MM.1S (cell line): Measurements from ENCODE around the gene CREB5.

ENCODE experiments used
- EZH2 ChIP-seq: fragments of 300-600 bp; sonication (generic); optimal IDR thresholded peaks from 2 replicates; pipeline ENCODE3; 2017; ENCODE audit warnings: low read depth, mild to moderate bottlenecking, antibody characterized with exemption, low read length, mixed read lengths
- EZH2phosphoT487 ChIP-seq: fragments of 300-600 bp; sonication (generic); IDR thresholded peaks from 2 replicates; pipeline ENCODE4 v1.6.1; 2018; ENCODE audit warnings: antibody characterized with exemption, low read length
- TF ChIP-seq, protein P1 (sequence below): fragments of 300-600 bp; sonication (generic); IDR thresholded peaks from 2 replicates; pipeline ENCODE4 v1.5.1; 2016; ENCODE audit warnings: antibody characterized with exemption, low read length, mixed read lengths

- TF ChIP-seq, protein P1, sequence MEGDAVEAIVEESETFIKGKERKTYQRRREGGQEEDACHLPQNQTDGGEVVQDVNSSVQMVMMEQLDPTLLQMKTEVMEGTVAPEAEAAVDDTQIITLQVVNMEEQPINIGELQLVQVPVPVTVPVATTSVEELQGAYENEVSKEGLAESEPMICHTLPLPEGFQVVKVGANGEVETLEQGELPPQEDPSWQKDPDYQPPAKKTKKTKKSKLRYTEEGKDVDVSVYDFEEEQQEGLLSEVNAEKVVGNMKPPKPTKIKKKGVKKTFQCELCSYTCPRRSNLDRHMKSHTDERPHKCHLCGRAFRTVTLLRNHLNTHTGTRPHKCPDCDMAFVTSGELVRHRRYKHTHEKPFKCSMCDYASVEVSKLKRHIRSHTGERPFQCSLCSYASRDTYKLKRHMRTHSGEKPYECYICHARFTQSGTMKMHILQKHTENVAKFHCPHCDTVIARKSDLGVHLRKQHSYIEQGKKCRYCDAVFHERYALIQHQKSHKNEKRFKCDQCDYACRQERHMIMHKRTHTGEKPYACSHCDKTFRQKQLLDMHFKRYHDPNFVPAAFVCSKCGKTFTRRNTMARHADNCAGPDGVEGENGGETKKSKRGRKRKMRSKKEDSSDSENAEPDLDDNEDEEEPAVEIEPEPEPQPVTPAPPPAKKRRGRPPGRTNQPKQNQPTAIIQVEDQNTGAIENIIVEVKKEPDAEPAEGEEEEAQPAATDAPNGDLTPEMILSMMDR: no peak
- TF ChIP-seq EZH2 (no peak), EZH2phosphoT487 (no peak)
These were observed 372.0 kb downstream of the CREB5 start for GRCh38 chr7:28784171-28784902.
